Amniotic epithelial cell (primary cell): ENCODE measurements around the gene TACR2.

Experiments
- DNase-seq: peaks from one replicate; pipeline ENCODE4 v3.0.0-alpha.2; 2010; ENCODE audit warnings: low read depth

Gene TACR2

DNA sequence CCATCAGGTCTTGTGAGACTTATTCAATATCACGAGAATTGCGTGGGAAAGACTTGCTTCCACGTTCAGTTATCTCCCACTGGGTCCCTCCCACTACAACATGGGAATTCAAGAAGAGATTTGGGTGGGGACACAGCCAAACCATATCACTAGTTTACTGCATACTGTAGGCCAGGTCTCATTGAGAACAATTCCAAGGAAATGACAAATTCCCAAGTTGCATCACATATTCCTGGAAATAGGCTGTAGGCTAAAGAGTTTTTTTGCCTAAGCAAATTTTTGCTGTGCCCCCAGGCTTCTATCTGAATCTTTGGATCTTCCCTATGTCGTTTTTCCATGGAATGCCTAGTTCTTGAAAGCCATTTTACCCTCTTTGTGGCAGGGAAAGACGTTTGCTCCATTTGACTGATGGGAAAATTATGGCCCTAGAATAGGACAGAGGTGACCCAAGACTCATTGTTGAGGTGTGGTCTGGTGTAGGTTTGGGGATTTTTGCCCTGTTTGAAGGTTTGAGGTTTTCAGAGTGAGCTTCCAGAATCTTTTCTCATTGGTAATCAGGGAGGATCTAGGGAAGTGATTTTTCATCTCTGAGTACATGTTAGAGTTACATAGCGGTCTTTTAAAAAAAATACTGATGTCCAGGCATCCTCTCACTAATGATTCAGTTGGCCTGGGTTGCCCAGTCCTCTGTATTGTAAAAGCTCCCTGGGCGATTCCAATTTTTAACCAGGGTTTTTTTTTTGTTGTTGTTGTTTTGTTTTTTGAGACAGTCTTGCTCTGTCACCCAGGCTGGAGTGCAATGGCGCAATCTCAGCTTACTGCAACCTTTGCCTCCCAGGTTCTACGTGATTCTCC, 44.4 kb downstream of the TACR2 start:
- peak; percentile 71 for DNase-seq

DNA sequence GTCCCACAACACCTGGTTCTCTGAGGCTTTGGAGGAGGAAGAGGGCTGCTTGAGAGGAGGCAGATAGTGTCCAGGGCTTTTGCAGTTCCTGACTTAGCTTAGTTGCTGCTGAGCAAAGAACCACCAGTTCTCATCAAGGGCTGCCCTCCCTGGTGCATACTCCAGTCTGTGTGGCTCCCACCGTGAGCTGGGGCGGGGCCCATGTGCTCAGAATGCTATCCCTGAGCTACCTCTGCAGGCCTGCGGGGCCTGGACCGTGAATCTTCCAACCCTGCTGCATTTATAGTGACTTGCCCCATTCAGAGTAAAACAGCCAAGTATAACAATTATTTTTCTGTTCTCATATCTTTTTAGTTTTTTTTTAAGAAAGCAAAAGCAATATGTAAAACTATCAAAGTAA, 49.2 kb downstream of the TACR2 start:
- DNase-seq = no peak

GRCh38 chr10:69366738-69367137, 50.0 kb downstream of the TACR2 start:
- DNase-seq = no peak

- DNase-seq = no peak
Observed at GRCh38 chr10:69364232-69364940, 52.3 kb downstream of the TACR2 start.

DNA sequence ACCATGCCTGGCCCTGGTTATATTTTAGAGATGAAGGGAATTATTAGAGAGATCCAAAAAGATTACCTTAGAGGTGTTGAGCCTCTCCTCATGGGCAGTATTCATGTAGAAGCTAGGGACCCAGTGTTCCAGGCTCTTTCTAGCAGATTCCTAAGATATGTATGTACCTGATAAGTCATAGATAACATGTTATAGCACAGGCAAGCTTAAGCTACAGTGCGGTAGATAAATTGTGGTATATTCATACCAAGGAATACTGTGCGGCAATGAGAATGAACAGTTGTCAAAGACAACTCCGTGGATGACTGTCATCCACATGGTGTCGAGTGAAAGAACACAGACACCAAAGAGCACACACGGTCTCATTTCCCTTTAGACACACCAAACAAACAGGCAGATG, 53.1 kb downstream of the TACR2 start:
- DNase-seq = peak; percentile 60

DNA sequence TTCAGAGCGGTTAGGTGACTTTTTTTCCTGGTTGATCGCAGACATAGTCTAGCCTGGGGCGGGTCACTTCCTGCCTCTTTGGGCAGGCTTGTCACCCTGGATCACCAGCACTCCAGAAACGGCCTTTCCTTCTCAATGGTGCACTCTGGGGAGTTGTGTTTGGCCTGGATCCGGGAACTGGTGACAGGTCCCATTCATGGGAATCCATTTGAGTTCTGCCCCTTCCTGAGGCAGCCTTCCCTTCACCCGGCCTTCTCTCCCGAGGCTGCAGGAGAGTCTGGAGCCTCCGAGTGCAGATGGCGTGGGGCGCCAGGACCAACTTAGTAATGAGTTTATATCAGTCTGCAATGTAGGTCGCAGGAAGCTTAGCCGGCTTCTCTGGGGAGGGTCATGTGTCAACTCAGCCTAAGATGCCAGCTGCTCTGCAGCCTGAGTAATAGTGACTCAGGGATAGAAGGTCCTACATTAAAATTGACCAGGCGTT, 54.2 kb downstream of the TACR2 start:
- DNase-seq = peak; percentile 79

DNA sequence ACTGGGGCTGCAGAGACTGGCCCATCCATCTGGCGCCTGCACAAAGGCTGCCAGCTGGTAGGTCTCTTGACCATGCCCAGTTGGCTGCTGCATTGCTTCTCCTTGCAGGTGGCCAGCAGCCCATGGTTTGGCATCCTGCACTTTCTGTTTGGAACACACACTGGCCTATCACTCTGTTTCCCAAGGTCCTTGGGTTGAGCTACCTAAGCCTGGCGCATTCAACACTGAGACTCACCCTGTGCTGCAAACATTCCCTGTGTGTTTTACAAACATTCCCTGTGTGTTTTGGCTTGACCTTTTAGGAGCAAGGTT, 55.5 kb downstream of the TACR2 start:
- DNase-seq = no peak

- peak; percentile 92 for DNase-seq
Observed at GRCh38 chr10:69360485-69361302, 56.0 kb downstream of the TACR2 start.

DNA sequence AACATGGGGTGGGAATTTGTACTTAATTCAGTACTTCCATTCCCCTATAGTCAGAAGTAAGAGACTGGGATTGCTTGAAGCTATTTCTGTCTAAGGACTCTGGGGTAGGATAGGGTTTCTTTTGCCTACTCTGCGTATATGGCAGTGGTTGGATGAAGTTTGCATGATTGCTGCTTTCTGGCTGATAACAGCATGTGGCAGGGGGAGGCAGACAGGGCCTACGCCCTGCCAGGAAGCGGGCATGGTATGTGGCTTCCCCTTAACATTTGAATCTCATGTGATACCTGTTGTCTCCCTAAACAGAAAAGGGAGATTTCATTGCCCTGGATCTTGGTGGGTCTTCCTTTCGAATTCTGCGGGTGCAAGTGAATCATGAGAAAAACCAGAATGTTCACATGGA, 57.1 kb downstream of the TACR2 start:
- no peak for DNase-seq

DNA sequence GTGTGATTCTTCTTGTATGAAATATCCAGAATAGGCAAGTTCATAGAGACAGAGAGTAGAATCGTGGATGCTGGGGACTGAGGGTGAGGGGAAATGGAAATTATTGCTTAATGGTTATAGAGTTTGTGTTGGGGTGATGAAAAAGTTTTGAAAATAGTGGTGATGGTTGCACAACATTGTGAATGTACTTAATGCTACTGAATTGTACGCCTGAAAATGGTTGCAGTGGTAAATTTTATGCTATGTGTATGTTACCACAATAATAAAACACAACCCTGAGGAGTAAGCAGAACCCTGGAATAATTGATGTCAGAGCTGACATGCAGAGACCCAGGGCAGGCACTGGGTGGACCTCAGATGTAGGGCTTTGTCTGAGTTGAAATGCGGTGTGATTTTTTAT, 57.6 kb downstream of the TACR2 start:
- peak; percentile 79 for DNase-seq

GRCh38 chr10:69358148-69358795, 58.4 kb downstream of the TACR2 start:
- no peak for DNase-seq

DNA sequence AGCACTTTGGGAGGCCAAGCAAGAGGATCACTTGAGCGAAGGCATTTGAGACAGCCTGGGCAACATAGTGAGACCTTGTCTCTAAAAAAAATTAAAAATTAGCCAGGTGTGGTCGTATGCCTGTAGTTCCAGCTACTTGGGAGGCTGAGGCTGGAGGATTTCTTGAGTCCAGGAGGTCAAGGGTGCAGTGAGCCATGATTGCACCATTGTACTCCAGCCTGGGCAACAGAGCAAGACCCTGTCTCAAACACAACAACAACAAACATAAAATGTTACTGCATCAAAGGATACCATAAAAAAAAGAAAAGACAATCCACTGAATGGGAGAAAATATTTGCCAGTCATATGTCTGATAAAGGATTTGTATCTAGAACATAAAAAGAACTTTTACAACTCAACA, 60.5 kb downstream of the TACR2 start:
- no peak for DNase-seq

- no peak for DNase-seq
Observed at GRCh38 chr10:69353977-69354635, 62.6 kb downstream of the TACR2 start.
